Medulla oblongata (tissue), 1 donor: Measurements from ENCODE around the gene KANSL1.
"Not testable (repeated sequence)": the region's sequence is repeated elsewhere in the genome, so short reads cannot be mapped to it uniquely, and the experiment has no call there.

Experiments
- DNase-seq: peaks from one replicate; pipeline ENCODE4 v3.0.0-alpha.2; 2015; ENCODE audit errors: extremely low spot score

Gene KANSL1

GRCh38 chr17:46023783-46024388 is 169.3 kb downstream of the KANSL1 start:
- peak; percentile 53 for DNase-seq

- not testable (repeated sequence) for DNase-seq
Observed at GRCh38 chr17:46023366-46023765, 169.9 kb downstream of the KANSL1 start.

- no peak for DNase-seq
Observed at GRCh38 chr17:46020998-46021397, 172.2 kb downstream of the KANSL1 start.

- no peak for DNase-seq
Observed at GRCh38 chr17:46020023-46020761, 173.0 kb downstream of the KANSL1 start.

GRCh38 chr17:46019408-46019925 is 173.8 kb downstream of the KANSL1 start:
- not testable (repeated sequence) for DNase-seq

GRCh38 chr17:46013502-46014165 is 179.6 kb downstream of the KANSL1 start:
- DNase-seq = peak; percentile 69

GRCh38 chr17:46013127-46013501 is 180.1 kb downstream of the KANSL1 start:
- DNase-seq = no peak

- no peak for DNase-seq
Observed at GRCh38 chr17:46012506-46013079, 180.6 kb downstream of the KANSL1 start.

- DNase-seq = no peak
Observed at GRCh38 chr17:46011711-46012505, 181.3 kb downstream of the KANSL1 start.

GRCh38 chr17:46010597-46011186 is 182.5 kb downstream of the KANSL1 start:
- DNase-seq = no peak

GRCh38 chr17:46009681-46010596 is 183.3 kb downstream of the KANSL1 start:
- DNase-seq = no peak

GRCh38 chr17:46008591-46008990 is 184.6 kb downstream of the KANSL1 start:
- no peak for DNase-seq

GRCh38 chr17:46007461-46007965 is 185.7 kb downstream of the KANSL1 start:
- DNase-seq = no peak

- DNase-seq = not testable (repeated sequence)
Observed at GRCh38 chr17:46006082-46006481, 187.1 kb downstream of the KANSL1 start.

GRCh38 chr17:46003907-46004748 is 189.1 kb downstream of the KANSL1 start:
- DNase-seq = peak; percentile 91

- no peak for DNase-seq
Observed at GRCh38 chr17:46002973-46003316, 190.3 kb downstream of the KANSL1 start.

GRCh38 chr17:46002311-46002972 is 190.8 kb downstream of the KANSL1 start:
- DNase-seq = peak; percentile 80
